ENCODE data around the gene PIGK. TPM values are rescaled to one million over a fixed set of nuclear protein-coding genes. Genes with fewer than 3 reads are reported as not detected.
"Not testable (repeated sequence)": the region's sequence is repeated elsewhere in the genome, so short reads cannot be mapped to it uniquely, and the experiment has no call there.

PIGK gene
- total RNA-seq, 2 experiments from 2014 or later: 22.5 to 23.2 TPM

GRCh38 chr1:77228836-77229235, 9.6 kb upstream of the PIGK start:
- CTCF ChIA-PET: no interaction called here
- no peak for ATAC-seq
- Mint-ChIP-seq H3K27ac (no peak overlapping the region), H3K27me3 (ENCODE audit: low read depth) (no peaks in the 10 kb centered on the region), H3K4me3 (no peak overlapping the region), H3K9me3 (ENCODE audit: insufficient read depth) (peaks cover 4% of the 10 kb centered on the region), H3K4me1 (ENCODE audit: low read depth) (no peaks in the 10 kb centered on the region), H3K36me3 (ENCODE audit: low read depth) (no peaks in the 10 kb centered on the region)
- POLR2A ChIA-PET: no interaction called here
- DNase-seq: no peak

DNA sequence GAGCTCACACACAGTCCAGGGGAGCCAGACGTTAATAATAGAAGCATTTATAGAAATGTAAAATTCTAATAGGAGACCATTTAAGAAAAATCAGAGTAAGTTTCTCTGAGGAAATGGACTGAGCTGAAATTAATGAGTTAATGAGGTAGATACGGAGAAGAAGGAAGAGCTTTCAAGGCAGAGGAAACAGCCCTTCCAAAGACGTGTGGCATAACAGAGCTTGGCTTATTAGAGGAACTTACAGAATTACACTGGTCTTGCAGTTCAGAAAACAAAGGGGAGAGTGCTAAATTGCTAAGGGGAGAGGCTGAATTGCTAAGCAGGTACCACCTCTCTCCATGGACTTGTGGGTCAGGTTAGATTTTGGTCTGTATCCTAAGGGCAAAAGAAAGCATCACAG, 8.2 kb upstream of the PIGK start:
- no peak overlapping the region for H3K4me3 Mint-ChIP-seq
- H3K27me3 Mint-ChIP-seq (ENCODE audit: low read depth): no peaks in the 10 kb centered on the region
- DNase-seq (no peak), ATAC-seq (no peak)
- peaks cover under 1% of the 10 kb centered on the region for H3K9me3 Mint-ChIP-seq (ENCODE audit: insufficient read depth)
- H3K27ac Mint-ChIP-seq: no peak overlapping the region
- CTCF ChIA-PET: no interaction called here
- POLR2A ChIA-PET: no interaction called here
- H3K36me3 Mint-ChIP-seq (ENCODE audit: low read depth): peaks cover 7% of the 10 kb centered on the region
- H3K4me1 Mint-ChIP-seq (ENCODE audit: low read depth): no peaks in the 10 kb centered on the region

- DNase-seq (no peak), ATAC-seq (no peak)
- Mint-ChIP-seq H3K4me1 (ENCODE audit: low read depth) (peaks cover 17% of the 10 kb centered on the region), H3K4me3 (no peak overlapping the region), H3K36me3 (ENCODE audit: low read depth) (peaks cover 22% of the 10 kb centered on the region), H3K9me3 (ENCODE audit: insufficient read depth) (no peaks in the 10 kb centered on the region), H3K27me3 (ENCODE audit: low read depth) (no peaks in the 10 kb centered on the region), H3K27ac (no peak overlapping the region)
- ChIA-PET CTCF (no interaction called here), POLR2A (no interaction called here)
Measured at GRCh38 chr1:77222496-77222895, 3.3 kb upstream of the PIGK start.

DNA sequence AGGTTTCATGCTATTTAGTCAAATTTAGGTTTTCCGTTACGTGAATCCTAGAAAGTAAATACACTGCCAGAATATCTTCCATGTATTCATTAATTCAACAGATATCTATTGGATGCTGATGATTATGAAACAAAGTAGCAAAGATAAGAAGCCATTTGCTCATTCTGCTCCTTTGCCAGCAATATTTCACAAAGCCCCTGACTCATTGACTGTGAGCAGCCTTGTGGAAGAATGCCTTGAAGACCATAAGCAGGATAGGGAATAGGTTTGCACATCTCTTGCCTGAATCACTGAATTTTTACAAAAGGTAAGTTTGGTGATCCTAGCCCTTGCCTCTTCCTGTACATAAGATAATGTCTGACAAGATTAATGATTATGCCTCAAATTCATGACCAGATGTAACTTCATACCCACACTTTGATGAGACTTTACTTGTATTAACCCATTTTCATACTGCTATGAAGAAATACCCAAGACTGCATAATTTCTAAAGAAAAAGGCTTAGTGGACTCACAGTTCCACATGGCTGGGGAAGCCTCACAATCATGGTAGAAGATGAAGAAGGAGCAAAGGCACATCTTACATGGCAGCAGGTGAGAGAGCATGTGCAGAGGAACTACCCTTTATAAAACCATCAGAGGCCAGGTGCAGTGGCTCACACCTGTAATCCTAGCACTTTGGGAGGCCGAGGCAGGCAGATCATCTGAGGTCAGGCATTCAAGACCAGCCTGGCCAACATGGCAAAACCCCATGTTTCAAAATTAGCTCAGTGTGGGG, 1.6 kb upstream of the PIGK start:
- peaks cover 22% of the 10 kb centered on the region for H3K4me1 Mint-ChIP-seq (ENCODE audit: low read depth)
- ChIA-PET POLR2A (no interaction called here), CTCF (no interaction called here)
- H3K36me3 Mint-ChIP-seq (ENCODE audit: low read depth): peaks cover 25% of the 10 kb centered on the region
- H3K4me3 Mint-ChIP-seq: no peak overlapping the region
- no peaks in the 10 kb centered on the region for H3K9me3 Mint-ChIP-seq (ENCODE audit: insufficient read depth)
- H3K27ac Mint-ChIP-seq: no peak overlapping the region
- no peaks in the 10 kb centered on the region for H3K27me3 Mint-ChIP-seq (ENCODE audit: low read depth)
- no peak for DNase-seq
- no peak for ATAC-seq

DNA sequence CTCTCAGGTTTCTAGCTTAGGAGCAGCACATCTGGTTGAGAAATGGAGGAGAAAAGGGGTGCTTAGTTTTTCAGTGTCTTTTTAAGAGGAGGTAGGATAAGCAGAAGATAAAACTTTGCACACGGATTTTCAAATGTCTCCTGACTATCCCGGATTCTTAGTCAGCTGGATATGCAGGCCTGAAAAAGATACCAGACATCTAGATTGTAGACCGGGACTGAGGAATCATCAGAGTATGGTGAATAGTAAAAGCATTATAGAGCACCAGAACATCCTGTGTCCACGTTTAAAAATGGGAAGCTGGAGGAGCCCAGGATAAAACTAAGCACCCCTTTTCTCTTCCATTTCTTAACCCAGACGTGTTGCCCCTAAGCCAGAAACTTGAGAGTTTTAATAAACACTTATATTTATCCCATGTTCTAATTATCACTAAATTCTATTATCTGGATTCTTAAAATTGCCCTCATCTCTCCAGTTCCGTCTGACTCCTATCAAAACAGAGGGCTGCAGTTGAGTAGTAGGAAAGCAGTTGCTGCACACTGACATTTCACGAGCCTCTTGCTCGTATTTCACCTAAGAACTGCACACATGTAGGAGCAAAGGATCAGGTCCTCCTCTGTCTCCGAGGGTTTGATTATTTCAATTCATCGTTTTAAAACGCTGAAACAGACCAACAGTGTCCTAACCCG, 609 bp downstream of the PIGK start:
- ChIA-PET POLR2A (no interaction called here), CTCF (interaction anchor here (0.6 kb wide), 1 partner anchor 520 kb away, joined by 3 read pairs; no protein-coding TSS in a partner anchor)
- DNase-seq: no peak
- H3K4me1 Mint-ChIP-seq (ENCODE audit: low read depth): peaks cover 30% of the 10 kb centered on the region
- ATAC-seq: peak; percentile 54
- H3K9me3 Mint-ChIP-seq (ENCODE audit: insufficient read depth): no peaks in the 10 kb centered on the region
- H3K27me3 Mint-ChIP-seq (ENCODE audit: low read depth): no peaks in the 10 kb centered on the region
- H3K27ac Mint-ChIP-seq: peak overlapping the region; percentile 91
- peaks cover 25% of the 10 kb centered on the region for H3K36me3 Mint-ChIP-seq (ENCODE audit: low read depth)
- peak overlapping the region; percentile 94 for H3K4me3 Mint-ChIP-seq

DNA sequence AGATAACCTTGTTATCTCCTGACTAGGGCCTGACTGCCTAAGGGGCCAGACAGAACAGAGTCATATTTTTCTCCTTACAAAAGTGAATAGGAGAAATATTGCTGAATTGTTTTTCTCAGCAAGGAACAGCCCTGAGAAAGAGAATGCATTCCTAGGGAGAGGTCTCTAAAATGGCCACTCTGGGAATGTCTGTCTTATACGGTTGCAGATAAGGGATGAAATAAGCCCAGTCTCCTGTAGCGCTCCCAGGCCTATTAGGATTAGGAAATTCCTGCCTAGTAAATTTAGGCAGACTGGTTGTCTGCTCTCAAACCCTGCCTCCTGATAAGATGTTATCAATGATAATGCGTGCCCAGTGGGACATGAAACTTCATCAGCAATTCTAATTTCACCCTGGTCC, 15.2 kb downstream of the PIGK start:
- H3K9me3 Mint-ChIP-seq (ENCODE audit: insufficient read depth); H3K27me3 Mint-ChIP-seq (ENCODE audit: low read depth); POLR2A ChIA-PET: not testable (repeated sequence)

GRCh38 chr1:77202751-77203150, 16.5 kb downstream of the PIGK start:
- Mint-ChIP-seq H3K9me3 (ENCODE audit: insufficient read depth) (peaks cover 8% of the 10 kb centered on the region), H3K4me3 (no peak overlapping the region), H3K27ac (no peak overlapping the region), H3K36me3 (ENCODE audit: low read depth) (peaks cover 21% of the 10 kb centered on the region), H3K4me1 (ENCODE audit: low read depth) (no peaks in the 10 kb centered on the region), H3K27me3 (ENCODE audit: low read depth) (no peaks in the 10 kb centered on the region)
- no peak for ATAC-seq
- POLR2A ChIA-PET: no interaction called here
- CTCF ChIA-PET: no interaction called here
- DNase-seq: no peak

More for the DNA sequence above, 15.2 kb downstream of the PIGK start:
- H3K27ac Mint-ChIP-seq; CTCF ChIA-PET; H3K4me3 Mint-ChIP-seq; ATAC-seq; DNase-seq; H3K4me1 Mint-ChIP-seq (ENCODE audit: low read depth): not testable (repeated sequence)
- H3K36me3 Mint-ChIP-seq (ENCODE audit: low read depth): peaks cover 23% of the 10 kb centered on the region

- POLR2A ChIA-PET: no interaction called here
- no peak for ATAC-seq
- Mint-ChIP-seq H3K36me3 (ENCODE audit: low read depth) (peaks cover 25% of the 10 kb centered on the region), H3K4me3 (no peak overlapping the region), H3K27me3 (ENCODE audit: low read depth) (no peaks in the 10 kb centered on the region), H3K27ac (no peak overlapping the region), H3K4me1 (ENCODE audit: low read depth) (no peaks in the 10 kb centered on the region), H3K9me3 (ENCODE audit: insufficient read depth) (peaks cover 8% of the 10 kb centered on the region)
- CTCF ChIA-PET: no interaction called here
- no peak for DNase-seq
Measured at GRCh38 chr1:77200806-77201205, 18.4 kb downstream of the PIGK start.

DNA sequence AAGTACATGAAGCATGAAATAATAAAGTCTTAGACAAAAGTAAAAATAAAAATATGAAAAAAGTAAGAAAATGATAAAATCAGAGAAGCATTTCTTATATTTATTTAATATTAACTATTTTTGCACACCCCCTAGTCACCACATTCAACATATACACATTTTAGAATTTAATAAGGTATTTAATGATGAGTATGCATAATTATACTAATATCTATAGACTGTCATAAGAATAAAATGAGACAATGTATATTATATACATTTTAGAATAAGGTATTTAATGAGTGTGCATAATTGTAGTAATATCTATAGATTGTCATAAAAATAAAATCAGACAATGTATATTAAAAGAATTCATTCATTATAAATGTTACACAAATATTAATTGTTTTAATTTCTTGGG, 18.9 kb downstream of the PIGK start:
- DNase-seq (no peak), ATAC-seq (no peak)
- no peaks in the 10 kb centered on the region for H3K27me3 Mint-ChIP-seq (ENCODE audit: low read depth)
- POLR2A ChIA-PET: no interaction called here
- CTCF ChIA-PET: no interaction called here
- no peak overlapping the region for H3K4me3 Mint-ChIP-seq
- H3K36me3 Mint-ChIP-seq (ENCODE audit: low read depth): peaks cover 21% of the 10 kb centered on the region
- no peak overlapping the region for H3K27ac Mint-ChIP-seq
- peaks cover 7% of the 10 kb centered on the region for H3K9me3 Mint-ChIP-seq (ENCODE audit: insufficient read depth)
- H3K4me1 Mint-ChIP-seq (ENCODE audit: low read depth): no peaks in the 10 kb centered on the region

GRCh38 chr1:77197351-77197750, 21.9 kb downstream of the PIGK start:
- H3K4me3 Mint-ChIP-seq: no peak overlapping the region
- DNase-seq: no peak
- ATAC-seq: no peak
- no peaks in the 10 kb centered on the region for H3K27me3 Mint-ChIP-seq (ENCODE audit: low read depth)
- ChIA-PET CTCF (no interaction called here), POLR2A (no interaction called here)
- no peak overlapping the region for H3K27ac Mint-ChIP-seq
- no peaks in the 10 kb centered on the region for H3K4me1 Mint-ChIP-seq (ENCODE audit: low read depth)
- peaks cover 12% of the 10 kb centered on the region for H3K36me3 Mint-ChIP-seq (ENCODE audit: low read depth)
- H3K9me3 Mint-ChIP-seq (ENCODE audit: insufficient read depth): no peaks in the 10 kb centered on the region

DNA sequence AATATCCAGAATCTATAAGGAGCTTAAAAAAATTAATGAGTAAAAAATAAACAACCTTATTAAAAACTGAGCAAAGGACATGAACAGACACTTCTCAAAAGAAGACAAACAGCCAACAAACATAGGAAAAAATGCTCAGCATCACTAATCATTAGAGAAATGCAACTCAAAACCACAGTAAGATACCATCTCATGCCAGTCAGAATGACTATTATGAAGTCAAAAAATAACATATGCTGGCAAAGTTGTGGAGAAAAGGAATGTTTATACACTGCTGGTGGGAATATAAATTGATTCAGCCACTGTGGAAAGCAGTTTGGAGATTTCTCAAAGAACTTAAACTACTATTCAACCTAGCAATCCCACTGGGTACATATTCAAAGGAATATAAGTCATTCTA, 25.3 kb downstream of the PIGK start:
- Mint-ChIP-seq H3K27me3 (ENCODE audit: low read depth) (no peaks in the 10 kb centered on the region), H3K36me3 (ENCODE audit: low read depth) (peaks cover 17% of the 10 kb centered on the region), H3K4me3 (no peak overlapping the region), H3K4me1 (ENCODE audit: low read depth) (peaks cover 4% of the 10 kb centered on the region), H3K9me3 (ENCODE audit: insufficient read depth) (peaks cover 1% of the 10 kb centered on the region), H3K27ac (no peak overlapping the region)
- CTCF ChIA-PET: interaction anchor here (0.6 to 1.3 kb wide), 2 partner anchors 13 to 15 kb away, joined by 3 to 4 read pairs; no protein-coding TSS in a partner anchor
- DNase-seq (no peak), ATAC-seq (no peak)
- POLR2A ChIA-PET: no interaction called here

GRCh38 chr1:77188770-77189169, 30.5 kb downstream of the PIGK start:
- ChIA-PET POLR2A (no interaction called here), CTCF (no interaction called here)
- no peak overlapping the region for H3K4me3 Mint-ChIP-seq
- ATAC-seq (no peak), DNase-seq (no peak)
- no peak overlapping the region for H3K27ac Mint-ChIP-seq
- peaks cover 32% of the 10 kb centered on the region for H3K36me3 Mint-ChIP-seq (ENCODE audit: low read depth)
- H3K27me3 Mint-ChIP-seq (ENCODE audit: low read depth): no peaks in the 10 kb centered on the region
- peaks cover 8% of the 10 kb centered on the region for H3K4me1 Mint-ChIP-seq (ENCODE audit: low read depth)
- peaks cover 7% of the 10 kb centered on the region for H3K9me3 Mint-ChIP-seq (ENCODE audit: insufficient read depth)
